ENCODE measurements around the gene ANO3.

- no peak for TF ChIP-seq CTCF (IDR thresholded peaks at IDR 0.05; ENCODE audit: low read depth, low read length)
- TF ChIP-seq EZH2phosphoT487 (IDR thresholded peaks at IDR 0.05; ENCODE audit: low read depth), result no peak
Measured at GRCh38 chr11:26608507-26609146, 276.7 kb downstream of the ANO3 start.
